ENCODE measurements around the gene MC1R. TPM values are rescaled to one million over a fixed set of nuclear protein-coding genes. Genes with fewer than 3 reads are reported as not detected.

Gene MC1R
- total and polyA plus RNA-seq, 10 of the 15 experiments (the other 5 are each of a cell fraction or from before 2014, with no cell fraction given): 0.06 to 2.3 (median 0.45) TPM

DNA sequence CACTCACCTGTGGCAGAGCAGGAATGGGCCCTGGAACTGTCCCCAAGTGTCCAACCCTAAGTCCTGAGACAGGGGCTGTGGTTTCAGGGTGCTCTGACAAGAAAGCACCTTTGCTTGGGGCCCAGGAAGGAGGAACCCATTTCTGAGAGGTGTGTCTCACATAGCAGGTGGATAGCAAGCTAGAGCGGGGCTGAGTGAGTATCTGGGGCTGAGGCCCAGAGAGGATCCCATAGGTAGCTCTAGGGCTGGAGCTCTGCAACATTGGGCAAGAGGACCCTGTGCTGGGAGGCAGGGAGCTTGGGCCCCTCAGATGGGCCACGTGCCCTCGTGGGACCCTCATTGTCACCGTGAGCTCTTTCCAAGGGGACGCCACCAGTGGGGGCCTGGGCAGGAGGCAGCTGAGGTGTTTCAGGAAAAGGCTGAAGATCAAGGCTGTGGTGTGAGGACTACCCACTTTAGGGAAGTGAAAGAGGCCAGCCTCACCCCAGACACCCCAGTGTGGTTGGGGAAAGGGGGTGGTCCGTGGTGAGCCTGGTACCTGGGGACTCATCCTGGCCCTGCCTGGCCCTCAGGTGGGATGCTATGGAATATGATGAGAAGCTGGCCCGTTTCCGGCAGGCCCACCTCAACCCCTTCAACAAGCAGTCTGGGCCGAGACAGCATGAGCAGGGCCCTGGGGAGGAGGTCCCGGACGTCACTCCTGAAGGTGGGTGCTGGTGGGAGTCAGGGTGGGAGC is 35.2 kb downstream of the MC1R start (continued):
- no peak for TF ChIP-seq MXI1 (IDR thresholded peaks at IDR 0.05; ENCODE audit: low read depth, low read length)
- no peak for TF ChIP-seq JUND (IDR thresholded peaks at IDR 0.05; ENCODE audit: low read depth, low read length)
- TF ChIP-seq GATAD2B (conservative IDR thresholded peaks at IDR 0.05; ENCODE audit: low read depth): peak; percentile 87
- TF ChIP-seq ZNF274 (IDR thresholded peaks at IDR 0.05; ENCODE audit: insufficient read depth, insufficient read length): no peak
- peak; percentile 66; the same call in 1 of the 2 replicates for TF ChIP-seq CREM (IDR thresholded peaks at IDR 0.05; ENCODE audit: low read depth)
- no peak for TF ChIP-seq RCOR1 (conservative IDR thresholded peaks at IDR 0.05; ENCODE audit: low read depth, low read length)
- peak; percentile 65 for TF ChIP-seq NFIC (IDR thresholded peaks at IDR 0.05; ENCODE audit: low read depth, low read length)
- TF ChIP-seq, protein P1, sequence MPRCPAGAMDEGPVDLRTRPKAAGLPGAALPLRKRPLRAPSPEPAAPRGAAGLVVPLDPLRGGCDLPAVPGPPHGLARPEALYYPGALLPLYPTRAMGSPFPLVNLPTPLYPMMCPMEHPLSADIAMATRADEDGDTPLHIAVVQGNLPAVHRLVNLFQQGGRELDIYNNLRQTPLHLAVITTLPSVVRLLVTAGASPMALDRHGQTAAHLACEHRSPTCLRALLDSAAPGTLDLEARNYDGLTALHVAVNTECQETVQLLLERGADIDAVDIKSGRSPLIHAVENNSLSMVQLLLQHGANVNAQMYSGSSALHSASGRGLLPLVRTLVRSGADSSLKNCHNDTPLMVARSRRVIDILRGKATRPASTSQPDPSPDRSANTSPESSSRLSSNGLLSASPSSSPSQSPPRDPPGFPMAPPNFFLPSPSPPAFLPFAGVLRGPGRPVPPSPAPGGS (IDR thresholded peaks at IDR 0.05; ENCODE audit: borderline replicate concordance, insufficient read depth, low read depth, low read length, poor library complexity, severe bottlenecking): peak; percentile 56
- TF ChIP-seq ZNF207 (IDR thresholded peaks at IDR 0.05; ENCODE audit: borderline replicate concordance): no peak
- TF ChIP-seq, protein P2, sequence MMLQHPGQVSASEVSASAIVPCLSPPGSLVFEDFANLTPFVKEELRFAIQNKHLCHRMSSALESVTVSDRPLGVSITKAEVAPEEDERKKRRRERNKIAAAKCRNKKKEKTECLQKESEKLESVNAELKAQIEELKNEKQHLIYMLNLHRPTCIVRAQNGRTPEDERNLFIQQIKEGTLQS (IDR thresholded peaks at IDR 0.05; ENCODE audit: borderline replicate concordance, extremely low read depth, low read depth, low read length): no peak
- TF ChIP-seq GABPA (IDR thresholded peaks at IDR 0.05; ENCODE audit: low read depth): no peak
- TF ChIP-seq POLR2AphosphoS2 (IDR thresholded peaks at IDR 0.05; ENCODE audit: low read depth, low read length): no peak
- TF ChIP-seq CBFB (IDR thresholded peaks at IDR 0.05; ENCODE audit: low read depth): peak; percentile 88
- no peak for TF ChIP-seq ESRRA (IDR thresholded peaks at IDR 0.05; ENCODE audit: low read length)
- no peak for TF ChIP-seq RAD51 (IDR thresholded peaks at IDR 0.05)
- peak; percentile 37 for TF ChIP-seq JUNB (IDR thresholded peaks at IDR 0.05)
- TF ChIP-seq RUNX3 (IDR thresholded peaks at IDR 0.05; ENCODE audit: low read length): peak; percentile 97
- TF ChIP-seq BCL11A (IDR thresholded peaks at IDR 0.05; ENCODE audit: low read depth, low read length): peak; percentile 77
- 0 out of 2 replicates have a peak, but pooled peaks have one; percentile 19 for TF ChIP-seq ZBED1 (IDR thresholded peaks at IDR 0.05; ENCODE audit: borderline replicate concordance)
- 0 out of 2 replicates have a peak, but pooled peaks have one; percentile 34 for TF ChIP-seq ZNF217 (IDR thresholded peaks at IDR 0.05)
- no peak for TF ChIP-seq E4F1 (IDR thresholded peaks at IDR 0.05; ENCODE audit: borderline replicate concordance, partially characterized antibody)
- TF ChIP-seq SMAD1 (IDR thresholded peaks at IDR 0.05; ENCODE audit: low read depth, partially characterized antibody): no peak
- TF ChIP-seq RFX5 (IDR thresholded peaks at IDR 0.05; ENCODE audit: low read depth, low read length): no peak
- peak; percentile 30 to 80; a peak in 2 of 4 replicates for TF ChIP-seq BHLHE40 (IDR thresholded peaks at IDR 0.05; ENCODE audit: borderline replicate concordance in 1 of 2, low read depth in 2 of 2, low read length in 1 of 2)
- TF ChIP-seq POU2F2 (IDR thresholded peaks at IDR 0.05; ENCODE audit: borderline replicate concordance, low read depth, low read length): no peak
- peak; percentile 81 for TF ChIP-seq RELB (IDR thresholded peaks at IDR 0.05; ENCODE audit: low read depth)
